22Rv1 (cell line): ENCODE measurements around the gene RGS6.

Source experiments
- CTCF ChIP-seq: fragments of 450-650 bp; IDR thresholded peaks from 2 replicates; pipeline ENCODE4 v1.5.1; 2017; ENCODE audit warnings: mild to moderate bottlenecking
- ZFX ChIP-seq: fragments of 450-650 bp; IDR thresholded peaks from 2 replicates; pipeline ENCODE4 v1.6.1; 2017; ENCODE audit warnings: antibody characterized with exemption, borderline replicate concordance

GRCh38 chr14:71966528-71966927, 34.3 kb downstream of the RGS6 start:
- TF ChIP-seq CTCF (no peak), ZFX (no peak)
